ENCODE results near the gene GOLIM4.

DNA sequence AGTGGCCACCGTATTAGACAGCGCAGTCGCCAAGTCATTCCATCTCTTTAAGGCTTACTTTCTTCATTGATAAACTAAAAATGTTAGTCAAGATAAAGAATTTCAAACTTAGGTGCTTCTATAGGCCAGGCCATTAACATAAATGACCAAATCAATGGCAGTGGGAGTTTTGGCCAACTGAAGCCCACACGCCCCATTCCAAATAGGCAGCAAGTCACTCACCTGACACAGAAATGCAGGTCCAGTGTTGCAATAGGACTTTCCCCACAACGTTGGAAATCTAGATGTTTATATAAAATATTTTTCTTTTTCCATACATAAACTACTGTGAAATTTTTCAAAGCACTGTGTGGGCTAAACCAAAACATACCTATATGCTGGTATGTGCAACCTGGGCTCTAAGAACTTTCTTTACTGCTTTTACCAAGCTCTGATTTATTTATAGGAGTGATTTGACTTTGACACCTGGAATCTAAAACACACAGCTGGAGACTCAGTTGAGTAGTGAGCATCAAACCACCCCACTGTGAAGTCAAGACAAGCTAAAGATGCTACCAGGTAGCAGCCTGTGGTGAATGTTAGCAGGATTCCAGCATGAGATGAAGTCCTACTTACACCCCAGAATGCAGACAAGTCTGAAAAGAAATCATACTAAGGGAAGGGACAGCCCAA is 15.1 kb downstream of the GOLIM4 start:
- TF ChIP-seq, protein P1, sequence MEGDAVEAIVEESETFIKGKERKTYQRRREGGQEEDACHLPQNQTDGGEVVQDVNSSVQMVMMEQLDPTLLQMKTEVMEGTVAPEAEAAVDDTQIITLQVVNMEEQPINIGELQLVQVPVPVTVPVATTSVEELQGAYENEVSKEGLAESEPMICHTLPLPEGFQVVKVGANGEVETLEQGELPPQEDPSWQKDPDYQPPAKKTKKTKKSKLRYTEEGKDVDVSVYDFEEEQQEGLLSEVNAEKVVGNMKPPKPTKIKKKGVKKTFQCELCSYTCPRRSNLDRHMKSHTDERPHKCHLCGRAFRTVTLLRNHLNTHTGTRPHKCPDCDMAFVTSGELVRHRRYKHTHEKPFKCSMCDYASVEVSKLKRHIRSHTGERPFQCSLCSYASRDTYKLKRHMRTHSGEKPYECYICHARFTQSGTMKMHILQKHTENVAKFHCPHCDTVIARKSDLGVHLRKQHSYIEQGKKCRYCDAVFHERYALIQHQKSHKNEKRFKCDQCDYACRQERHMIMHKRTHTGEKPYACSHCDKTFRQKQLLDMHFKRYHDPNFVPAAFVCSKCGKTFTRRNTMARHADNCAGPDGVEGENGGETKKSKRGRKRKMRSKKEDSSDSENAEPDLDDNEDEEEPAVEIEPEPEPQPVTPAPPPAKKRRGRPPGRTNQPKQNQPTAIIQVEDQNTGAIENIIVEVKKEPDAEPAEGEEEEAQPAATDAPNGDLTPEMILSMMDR (IDR thresholded peaks at IDR 0.05), result no peak
- no peak for TF ChIP-seq POLR2A (IDR thresholded peaks at IDR 0.05)
